Right lobe of liver (tissue), 6 donors: ENCODE data around the gene KRTAP2-3. TPM values are rescaled to one million over a fixed set of nuclear protein-coding genes. Genes with fewer than 3 reads are reported as not detected.
"Not testable (repeated sequence)": the region's sequence is repeated elsewhere in the genome, so short reads cannot be mapped to it uniquely, and the experiment has no call there.

Experiments used
- ATAC-seq, 4 donors: fragments of 200-7000 bp; cut with Tn5 transposase; one replicate each; pipeline ENCODE4 v1.9.1; 2020; ENCODE audit warnings: mild to moderate bottlenecking in 4 of 4, moderate library complexity in 4 of 4
- DNase-seq, 3 donors: peaks; one replicate each; pipeline ENCODE4 v3.0.0-alpha.2; 2020
- H3K27ac ChIP-seq, 3 donors: fragments of 200-600 bp; one replicate each; pipeline ENCODE4 v1.8.0; 2022
- H3K27me3 ChIP-seq, 2 donors: fragments of 200-600 bp; one replicate each; pipeline ENCODE4 v1.8.0; 2022
- H3K36me3 ChIP-seq, 4 donors: fragments of 200-600 bp; sonication (generic) in 1 of 4; one replicate each; pipeline versions ENCODE4 v1.5.1 to v1.8.0; 2017 to 2022; ENCODE audit warnings: control low read depth in 1 of 4
- H3K4me1 ChIP-seq, 4 donors: fragments of 200-600 bp; sonication (generic) in 1 of 4; one replicate each; pipeline versions ENCODE4 v1.5.1 to v1.8.0; 2017 to 2022; ENCODE audit warnings: control low read depth in 1 of 4
- H3K4me3 ChIP-seq, 3 donors: fragments of 200-600 bp; one replicate each; pipeline ENCODE4 v1.8.0; 2022
- H3K9me3 ChIP-seq, 4 donors: fragments of 200-600 bp; sonication (generic) in 1 of 4; one replicate each; pipeline versions ENCODE4 v1.5.1 to v1.8.0; 2017 to 2022; ENCODE audit warnings: control low read depth in 1 of 4
- POLR2A ChIP-seq: fragments of 450-650 bp; IDR thresholded peaks from one replicate; pipeline ENCODE4 v1.6.1; 2017; ENCODE audit warnings: antibody characterized with exemption, mild to moderate bottlenecking
- WGBS: methylation state at CpG from one replicate; pipeline ENCODE4 v1.1.6; 2018; ENCODE audit warnings: low coverage, low lambda C conversion rate; ENCODE audit not compliant: insufficient coverage; ENCODE audit errors: missing lambda C conversion rate; 5-methylcytosine and 5-hydroxymethylcytosine counted together
- intact Hi-C, 2 donors: fragments of 100-400 bp; cut with DNase I; formaldehyde crosslinking; loops; one replicate each; pipeline versions ENCODE4 v1.11.2 to v1.14.1; 2022
- long read RNA-seq: library from polyadenylated mRNA; unstranded; transcript quantifications from one replicate; pipeline ENCODE4 v2.0.0, GENCODE V29; 2019
- total RNA-seq, 6 experiments: library from RNA; depleted of rRNA in 2 of 6; stranded (reverse); fragments of >200 nt in 2 of 6; fragmentation: NEBNext Ultra II Directional in 3 of 6; extraction: Animal tissue kit (Norgen Biotek cat#: 25700) in 3 of 6; gene quantifications; one replicate each; pipeline versions ENCODE4 v1.1.0 to v1.2.4, GENCODE V29; 2016 to 2023
- TF ChIP-seq, protein P1 (sequence below), 4 donors: fragments of 200-600 bp in 3 of 4; fragments of 450-650 bp in 1 of 4; IDR thresholded peaks; one replicate each; pipeline versions ENCODE4 v1.5.1 to v1.8.0; 2016 to 2022; ENCODE audit warnings: antibody characterized with exemption in 4 of 4, mild to moderate bottlenecking in 2 of 4
- donor health status: DM: no; HTN: yes; CAD: no.
- donor health status: DM: no; HTN: no; CAD: no.
- donor health status: DM: no; HTN: no; CAD: no.
- donor health status: DM: no; HTN: yes; CAD: no.
- donor health status: DM: no; HTN: yes; CAD: no.

The KRTAP2-3 gene, protein sequence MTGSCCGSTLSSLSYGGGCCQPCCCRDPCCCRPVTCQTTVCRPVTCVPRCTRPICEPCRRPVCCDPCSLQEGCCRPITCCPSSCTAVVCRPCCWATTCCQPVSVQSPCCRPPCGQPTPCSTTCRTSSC
- total RNA-seq: not detected
- long read RNA-seq: 0 reads

GRCh38 chr17:41060052-41060604 is at the start of gene KRTAP2-3:
Gene KRTAP2-3 (minus strand): TSS chr17:41060114. CDS start chr17:41060050, 64 bp downstream.
- H3K36me3 ChIP-seq: no peaks in the 10 kb centered on the region
- intact Hi-C loops: no loop called here
- 54% methylated on average over 6 of the region's 6 CpGs for WGBS
- TF ChIP-seq, protein P1, sequence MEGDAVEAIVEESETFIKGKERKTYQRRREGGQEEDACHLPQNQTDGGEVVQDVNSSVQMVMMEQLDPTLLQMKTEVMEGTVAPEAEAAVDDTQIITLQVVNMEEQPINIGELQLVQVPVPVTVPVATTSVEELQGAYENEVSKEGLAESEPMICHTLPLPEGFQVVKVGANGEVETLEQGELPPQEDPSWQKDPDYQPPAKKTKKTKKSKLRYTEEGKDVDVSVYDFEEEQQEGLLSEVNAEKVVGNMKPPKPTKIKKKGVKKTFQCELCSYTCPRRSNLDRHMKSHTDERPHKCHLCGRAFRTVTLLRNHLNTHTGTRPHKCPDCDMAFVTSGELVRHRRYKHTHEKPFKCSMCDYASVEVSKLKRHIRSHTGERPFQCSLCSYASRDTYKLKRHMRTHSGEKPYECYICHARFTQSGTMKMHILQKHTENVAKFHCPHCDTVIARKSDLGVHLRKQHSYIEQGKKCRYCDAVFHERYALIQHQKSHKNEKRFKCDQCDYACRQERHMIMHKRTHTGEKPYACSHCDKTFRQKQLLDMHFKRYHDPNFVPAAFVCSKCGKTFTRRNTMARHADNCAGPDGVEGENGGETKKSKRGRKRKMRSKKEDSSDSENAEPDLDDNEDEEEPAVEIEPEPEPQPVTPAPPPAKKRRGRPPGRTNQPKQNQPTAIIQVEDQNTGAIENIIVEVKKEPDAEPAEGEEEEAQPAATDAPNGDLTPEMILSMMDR (IDR thresholded peaks at IDR 0.05): no peak
- TF ChIP-seq POLR2A: no peak
- no peak for DNase-seq
- no peaks in the 10 kb centered on the region for H3K9me3 ChIP-seq
- H3K27me3 ChIP-seq: peaks cover 0 to 5% of the 10 kb centered on the region in 2 donors
- no peak for ATAC-seq
- no peak within 1 kb of the TSS for H3K27ac ChIP-seq
- no peak within 1 kb of the TSS for H3K4me3 ChIP-seq
- H3K4me1 ChIP-seq: no peaks in the 10 kb centered on the region

- DNase-seq, H3K9me3 ChIP-seq, H3K27me3 ChIP-seq, H3K27ac ChIP-seq, ATAC-seq, H3K4me3 ChIP-seq, H3K4me1 ChIP-seq, intact Hi-C loops, H3K36me3 ChIP-seq: not testable (repeated sequence)
- 0% methylated on average over 1 of the region's 1 CpG for WGBS
Observed at GRCh38 chr17:41108728-41109386, 48.9 kb upstream of the KRTAP2-3 start.

DNA sequence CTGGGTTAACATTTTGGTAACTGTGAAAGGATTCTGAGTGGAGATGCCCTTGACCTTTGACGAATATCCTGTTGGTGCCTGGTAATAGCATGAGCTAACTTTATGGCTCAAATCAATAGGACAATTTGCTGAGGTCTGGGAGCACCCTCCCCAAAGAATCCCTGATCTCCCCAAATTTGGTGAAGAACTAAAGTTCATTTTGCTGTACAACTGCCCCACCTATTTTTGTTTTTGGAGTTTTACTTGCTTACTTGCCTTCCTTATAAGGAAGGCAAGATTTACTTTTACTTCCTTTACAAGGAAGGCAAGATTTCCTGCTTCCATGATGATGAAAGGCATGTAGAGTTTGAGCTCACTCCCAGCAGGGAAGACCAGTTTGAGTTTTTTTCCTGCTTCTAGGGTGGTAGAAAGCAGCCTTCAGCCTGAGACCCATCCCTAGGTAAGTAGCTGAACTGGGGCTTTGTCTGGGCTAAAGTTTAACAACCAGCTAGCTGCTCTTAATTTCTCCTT is 48.1 kb upstream of the KRTAP2-3 start:
- no peak overlapping the region for H3K27ac ChIP-seq
- 38% methylated on average over 1 of the region's 1 CpG for WGBS
- no peaks in the 10 kb centered on the region for H3K9me3 ChIP-seq
- H3K4me3 ChIP-seq: no peak overlapping the region
- H3K4me1 ChIP-seq: no peaks in the 10 kb centered on the region
- no peaks in the 10 kb centered on the region for H3K27me3 ChIP-seq
- intact Hi-C loops: no loop called here
- ATAC-seq (no peak), DNase-seq (no peak)
- TF ChIP-seq POLR2A: no peak
- TF ChIP-seq, protein P1 (IDR thresholded peaks at IDR 0.05): no peak
- no peaks in the 10 kb centered on the region for H3K36me3 ChIP-seq

GRCh38 chr17:41105347-41105746 is 45.4 kb upstream of the KRTAP2-3 start, which contains the start of gene KRTAP4-9:
Gene KRTAP4-9 (plus strand): TSS chr17:41105389. CDS start chr17:41105389, 0 bp downstream.
- ATAC-seq: not testable (repeated sequence)
- WGBS: no CpG with 5 or more reads among the region's 10 CpGs

GRCh38 chr17:41104386-41105038 is 44.6 kb upstream of the KRTAP2-3 start:
- H3K27me3 ChIP-seq, intact Hi-C loops, DNase-seq, H3K27ac ChIP-seq, H3K4me3 ChIP-seq, H3K36me3 ChIP-seq, ATAC-seq, H3K9me3 ChIP-seq, H3K4me1 ChIP-seq: not testable (repeated sequence)
- WGBS: 35% methylated on average over 2 of the region's 2 CpGs

More at GRCh38 chr17:41105347-41105746, 45.4 kb upstream of the KRTAP2-3 start, which contains the start of gene KRTAP4-9:
- H3K27me3 ChIP-seq, H3K4me1 ChIP-seq, H3K27ac ChIP-seq, H3K9me3 ChIP-seq, intact Hi-C loops, DNase-seq, H3K4me3 ChIP-seq, H3K36me3 ChIP-seq: not testable (repeated sequence)
